HepG2 (cell line): ENCODE results near the gene RARS2.

Source experiments
- ZNF205 ChIP-seq: IDR thresholded peaks from 2 replicates; pipeline ENCODE4 v1.6.1; 2018; ENCODE audit warnings: missing biosample characterization, missing genetic modification reagents
- ZNF580 ChIP-seq: IDR thresholded peaks from 2 replicates; pipeline ENCODE4 v1.6.1; 2016; ENCODE audit warnings: low read depth, borderline replicate concordance

GRCh38 chr6:87639373-87639772 is 49.6 kb upstream of the RARS2 start:
- TF ChIP-seq ZNF580 (no peak), ZNF205 (CRISPR knock-in tag) (no peak)
